H1 (cell line): ENCODE data around the gene PSMD9. TPM values are rescaled to one million over a fixed set of nuclear protein-coding genes. Genes with fewer than 3 reads are reported as not detected.

Experiments used
- CTCF ChIA-PET: fragments of 300-600 bp; sonication (Branson Sonifier 250); formaldehyde crosslinking; loops from one replicate; lab custom pipeline; 2021; ENCODE audit not compliant: partially characterized antibody; lab: Charles Lee
- POLR2A ChIA-PET: fragments of 300-600 bp; sonication (Branson Sonifier 250); formaldehyde crosslinking; loops from one replicate; lab custom pipeline; 2021; ENCODE audit warnings: inconsistent platforms; ENCODE audit not compliant: partially characterized antibody; lab: Charles Lee
- DNase-seq, 2 experiments: peaks; one replicate each; pipeline versions ENCODE4 v3.0.0 to v3.0.0-alpha.2; 2010 to 2022; ENCODE audit warnings: low spot score in 2 of 2, low read depth in 1 of 2, mixed read lengths in 1 of 2
- FAIRE-seq: peaks from 2 replicates; lab custom pipeline; 2011; peaks lifted over from hg19 to GRCh38; lab: Jason Lieb, UNC
- H2AFZ ChIP-seq: 2 replicates; pipeline ENCODE4 v1.8.1; 2012; ENCODE audit warnings: low read length, inconsistent platforms
- H2AK5ac ChIP-seq: 2 replicates; pipeline ENCODE4 v1.6.1; 2013; ENCODE audit warnings: low read depth, low read length
- H2BK120ac ChIP-seq: replicated peaks from 2 replicates; pipeline ENCODE3; 2013; ENCODE audit warnings: low read depth, low read length, inconsistent platforms
- H2BK12ac ChIP-seq: 2 replicates; pipeline ENCODE4 v1.6.1; 2013; ENCODE audit warnings: low read depth, low read length
- H2BK15ac ChIP-seq: 2 replicates; pipeline ENCODE4 v1.6.1; 2013; ENCODE audit warnings: low read length
- H2BK20ac ChIP-seq: 2 replicates; pipeline ENCODE4 v1.6.1; 2013; ENCODE audit warnings: low read length
- H2BK5ac ChIP-seq: 2 replicates; pipeline ENCODE4 v1.6.1; 2013; ENCODE audit warnings: low read depth, low read length
- H3K14ac ChIP-seq: 2 replicates; pipeline ENCODE4 v1.6.1; 2013; ENCODE audit warnings: inconsistent platforms; ENCODE audit not compliant: insufficient read length
- H3K18ac ChIP-seq: 2 replicates; pipeline ENCODE4 v1.6.1; 2013; ENCODE audit warnings: low read length; ENCODE audit errors: extremely low read depth
- H3K23ac ChIP-seq: 2 replicates; pipeline ENCODE4 v1.6.1; 2013; ENCODE audit warnings: inconsistent platforms; ENCODE audit not compliant: insufficient read length
- H3K23me2 ChIP-seq: 2 replicates; pipeline ENCODE4 v1.6.1; 2013; ENCODE audit warnings: low read depth, low read length
- H3K27ac ChIP-seq: 2 replicates; pipeline ENCODE4 v1.6.1; 2011; ENCODE audit warnings: low read depth, low read length, inconsistent platforms
- H3K27me3 ChIP-seq, 4 experiments: replicated peaks in 1 of 4; 1 replicate in 1 of 4; 2 replicates in 3 of 4; pipeline versions ENCODE4 v1.6.1 to v1.8.1; 2011 to 2013; ENCODE audit warnings: low read length in 3 of 4, mild to moderate bottlenecking in 3 of 4, inconsistent platforms in 2 of 4, mixed read lengths in 2 of 4, moderate library complexity in 1 of 4; ENCODE audit not compliant: control insufficient read depth in 3 of 4, insufficient read depth in 3 of 4; ENCODE audit errors: extremely low read depth in 1 of 4
- H3K36me3 ChIP-seq, 4 experiments: 2 replicates each; pipeline versions ENCODE4 v1.6.1 to v1.8.1; 2011 to 2013; ENCODE audit warnings: mild to moderate bottlenecking in 4 of 4, low read length in 3 of 4, moderate library complexity in 2 of 4, control low read depth in 1 of 4, inconsistent platforms in 1 of 4; ENCODE audit not compliant: insufficient read depth in 4 of 4, control insufficient read depth in 2 of 4
- H3K4ac ChIP-seq: replicated peaks from 2 replicates; pipeline ENCODE3; 2013; ENCODE audit warnings: low read length, low read depth, mixed read lengths, inconsistent platforms; ENCODE audit not compliant: insufficient read length
- H3K4me1 ChIP-seq, 4 experiments: replicated peaks in 1 of 4; 1 replicate in 1 of 4; 2 replicates in 3 of 4; pipeline versions ENCODE4 v1.6.1 to v1.8.1; 2011 to 2013; ENCODE audit warnings: low read length in 3 of 4, inconsistent platforms in 2 of 4, mixed read lengths in 1 of 4; ENCODE audit not compliant: insufficient read depth in 4 of 4, control insufficient read depth in 3 of 4
- H3K4me2 ChIP-seq, 2 experiments: 2 replicates each; pipeline versions ENCODE4 v1.6.1 to v1.8.1; 2011 to 2013; ENCODE audit warnings: low read depth in 2 of 2, low read length in 2 of 2, control low read depth in 1 of 2, inconsistent platforms in 1 of 2, mild to moderate bottlenecking in 1 of 2; ENCODE audit not compliant: insufficient read depth in 1 of 2
- H3K4me3 ChIP-seq, 4 experiments: fragments of 200-600, 300-600 bp in 1 of 4; sonication (generic), shearing (Covaris generic), sonication (Bioruptor Twin) in 1 of 4; 2 replicates each; pipeline versions ENCODE4 v1.5.1 to v1.8.1; 2011 to 2016; ENCODE audit warnings: low read length in 4 of 4, low read depth in 3 of 4, control low read depth in 2 of 4, inconsistent platforms in 2 of 4, mild to moderate bottlenecking in 2 of 4, mixed read lengths in 1 of 4, moderate library complexity in 1 of 4; ENCODE audit not compliant: insufficient read depth in 2 of 4; ENCODE audit errors: extremely low read depth in 1 of 4
- H3K56ac ChIP-seq: replicated peaks from 2 replicates; pipeline ENCODE3; 2013; ENCODE audit warnings: low read depth, mild to moderate bottlenecking, mixed read lengths, low read length, inconsistent platforms; ENCODE audit not compliant: insufficient read length
- H3K79me1 ChIP-seq: 2 replicates; pipeline ENCODE4 v1.6.1; 2013; ENCODE audit warnings: low read depth, low read length, control low read depth
- H3K79me2 ChIP-seq, 2 experiments: 2 replicates each; pipeline versions ENCODE4 v1.6.1 to v1.8.1; 2012 to 2013; ENCODE audit warnings: low read length in 2 of 2, mild to moderate bottlenecking in 2 of 2, inconsistent platforms in 1 of 2; ENCODE audit not compliant: insufficient read depth in 2 of 2, control insufficient read depth in 1 of 2
- H3K9ac ChIP-seq, 4 experiments: replicated peaks in 1 of 4; 1 replicate in 1 of 4; 2 replicates in 3 of 4; pipeline versions ENCODE4 v1.6.1 to v1.8.1; 2011 to 2013; ENCODE audit warnings: low read depth in 3 of 4, low read length in 3 of 4, control low read depth in 2 of 4, mild to moderate bottlenecking in 2 of 4, moderate library complexity in 2 of 4, inconsistent platforms in 1 of 4; ENCODE audit errors: extremely low read depth in 1 of 4
- H3K9me3 ChIP-seq, 2 experiments: 2 replicates each; pipeline versions ENCODE4 v1.6.1 to v1.8.1; 2012 to 2013; ENCODE audit warnings: mild to moderate bottlenecking in 2 of 2, moderate library complexity in 2 of 2, control low read depth in 1 of 2, inconsistent platforms in 1 of 2, low read depth in 1 of 2, low read length in 1 of 2, mixed read lengths in 1 of 2; ENCODE audit not compliant: insufficient read depth in 2 of 2
- H4K20me1 ChIP-seq, 2 experiments: replicated peaks in 1 of 2; 2 replicates each; pipeline versions ENCODE3 to v1.8.1; 2011 to 2013; ENCODE audit warnings: inconsistent platforms in 2 of 2, low read length in 2 of 2, mild to moderate bottlenecking in 1 of 2; ENCODE audit not compliant: insufficient read depth in 2 of 2, control insufficient read depth in 1 of 2
- H4K5ac ChIP-seq: 2 replicates; pipeline ENCODE4 v1.6.1; 2013; ENCODE audit warnings: low read length, low read depth, mixed read lengths, inconsistent platforms; ENCODE audit not compliant: insufficient read length
- H4K8ac ChIP-seq: 2 replicates; pipeline ENCODE4 v1.8.0; 2013; ENCODE audit warnings: mild to moderate bottlenecking, moderate library complexity, low read length, inconsistent platforms; ENCODE audit not compliant: insufficient read depth; ENCODE audit errors: extremely low read depth
- H4K91ac ChIP-seq: replicated peaks from 2 replicates; pipeline ENCODE3; 2013; ENCODE audit warnings: low read length, mixed read lengths, inconsistent platforms; ENCODE audit not compliant: insufficient read length
- ASH2L ChIP-seq: fragments of 200-600, 300-600 bp; sonication (generic); IDR thresholded peaks from one replicate; pipeline ENCODE4 v1.7.1; 2017; ENCODE audit warnings: low read length
- ATF2 ChIP-seq: IDR thresholded peaks from 2 replicates; pipeline ENCODE4 v1.6.1; 2012; ENCODE audit warnings: low read length, inconsistent platforms
- BACH1 ChIP-seq: IDR thresholded peaks from 2 replicates; pipeline ENCODE4 v1.6.1; 2012; ENCODE audit warnings: low read length, improper control_type of control experiment
- CBX5 ChIP-seq: fragments of 300-800, 300-1000 bp; sonication (generic); IDR thresholded peaks from 2 replicates; pipeline ENCODE4 v1.7.1; 2016; ENCODE audit warnings: antibody characterized with exemption, low read length, low read depth
- CHD2 ChIP-seq: IDR thresholded peaks from 2 replicates; pipeline ENCODE4 v1.6.1; 2012; ENCODE audit warnings: low read length, improper control_type of control experiment
- EP300 ChIP-seq, 2 experiments: IDR thresholded peaks; 1 replicate in 1 of 2; 2 replicates in 1 of 2; pipeline ENCODE4 v1.6.1; 2011 to 2012; ENCODE audit warnings: low read depth in 2 of 2, low read length in 2 of 2, mild to moderate bottlenecking in 2 of 2, borderline replicate concordance in 1 of 2, inconsistent platforms in 1 of 2, moderate library complexity in 1 of 2
- NRF1 ChIP-seq: IDR thresholded peaks from 2 replicates; pipeline ENCODE4 v1.6.1; 2011; ENCODE audit warnings: mild to moderate bottlenecking, low read depth, low read length, improper control_type of control experiment
- POLR2AphosphoS5 ChIP-seq: IDR thresholded peaks from 2 replicates; pipeline ENCODE4 v1.6.1; 2011; ENCODE audit warnings: low read depth, low read length
- SP1 ChIP-seq: IDR thresholded peaks from 2 replicates; pipeline ENCODE4 v1.6.1; 2011; ENCODE audit warnings: low read depth, low read length
- TAF1 ChIP-seq: IDR thresholded peaks from 2 replicates; pipeline ENCODE4 v1.6.1; 2011; ENCODE audit warnings: mild to moderate bottlenecking, low read depth, low read length
- ZNF274 ChIP-seq: IDR thresholded peaks from 2 replicates; pipeline ENCODE4 v1.7.0; 2012; ENCODE audit warnings: low read length, borderline replicate concordance; ENCODE audit errors: extremely low read depth
- WGBS, 2 experiments: shearing (Covaris generic) in 1 of 2; methylation state at CpG; one replicate each; pipeline versions ENCODE4 v1.1.6 to v1.1.7; 2013 to 2015; ENCODE audit warnings: low lambda C conversion rate in 2 of 2, mixed read lengths in 2 of 2, inconsistent platforms in 1 of 2, low coverage in 1 of 2, missing lambda C conversion rate in 1 of 2; ENCODE audit not compliant: insufficient replicate concordance in 2 of 2, insufficient coverage in 1 of 2, insufficient read length in 1 of 2; ENCODE audit errors: extremely low coverage in 1 of 2, missing lambda C conversion rate in 1 of 2; 5-methylcytosine and 5-hydroxymethylcytosine counted together
- polyA plus RNA-seq, 7 experiments: library from polyadenylated mRNA; depleted of rRNA in 3 of 7; stranded (reverse) in 5 of 7; unstranded in 2 of 7; fragments of >200 nt in 5 of 7; fragments of 200-250 nt in 2 of 7; gene quantifications; 1 replicate in 5 of 7; 2 replicates in 1 of 7; 4 replicates in 1 of 7; pipeline versions ENCODE4 v1.2.1 to v1.2.3, GENCODE V29; 2011 to 2013; ENCODE audit warnings: missing spikeins in 2 of 7, mixed read lengths in 2 of 7
- total RNA-seq: library from RNA; stranded (reverse); fragmentation: NEBNext Ultra II Directional; extraction: Animal tissue kit (Norgen Biotek cat#: 25700); gene quantifications from 2 replicates; pipeline ENCODE4 v1.2.1, GENCODE V29; 2021

Gene PSMD9
- total and polyA plus RNA-seq, 2 of the 8 experiments (the other 6 are each of a cell fraction or from before 2014, with no cell fraction given), result 28.8 to 36.1 TPM

GRCh38 chr12:121927813-121928212, 39.2 kb downstream of the PSMD9 start:
- WGBS, 2 experiments, result 82% methylated on average over 5 of the region's 5 CpGs; no CpG with 5 or more reads in 1 of the 2 experiments
- CTCF ChIA-PET, result interaction anchor here (1.2 to 1.6 kb wide), 3 partner anchors 10 to 133 kb away, joined by 3 to 6 read pairs (median 5); partner anchors contain the start of gene CFAP251
- DNase-seq, result no peak
- TF ChIP-seq CHD2 (no peak), TAF1 (no peak), SP1 (no peak), ZNF274 (no peak), EP300 (IDR thresholded peaks at IDR 0.05; ENCODE audit: borderline replicate concordance in 1 of 2, low read depth in 2 of 2, low read length in 2 of 2) (no peak), ATF2 (no peak), BACH1 (no peak), ASH2L (no peak), POLR2AphosphoS5 (no peak), NRF1 (no peak), CBX5 (no peak)

More at GRCh38 chr12:121927813-121928212, 39.2 kb downstream of the PSMD9 start:
- Histone ChIP-seq H3K27me3 (no peaks in the 10 kb centered on the region), H3K27ac (no peak overlapping the region), H3K9me3 (no peaks in the 10 kb centered on the region), H4K20me1 (no peaks in the 10 kb centered on the region), H3K4me1 (peaks cover 0 to 12% (median 0%) of the 10 kb centered on the region in 4 experiments; a peak in 3 of 7 replicates), H4K5ac (no peak overlapping the region), H3K36me3 (no peaks in the 10 kb centered on the region; a peak in 1 of 8 replicates), H2BK20ac (no peak overlapping the region), H3K4me3 (no peak overlapping the region; a peak in 1 of 8 replicates), H2BK12ac (no peak overlapping the region), H3K18ac (no peak overlapping the region), H2BK5ac (no peak overlapping the region), H2BK15ac (no peak overlapping the region), H3K56ac (no peak overlapping the region), H3K23ac (no peak overlapping the region), H3K79me1 (no peaks in the 10 kb centered on the region), H2BK120ac (no peak overlapping the region), H2AK5ac (peak overlapping the region; percentile 57; the same call in 1 of the 2 replicates), H3K9ac (no peak overlapping the region; a peak in 1 of 7 replicates), H3K4me2 (peak overlapping the region in 1 of 2 experiments; percentile 25; a peak in 2 of 4 replicates), H4K91ac (no peak overlapping the region), H3K23me2 (no peaks in the 10 kb centered on the region; the same call in 1 of the 2 replicates), H3K79me2 (no peaks in the 10 kb centered on the region), H3K14ac (no peak overlapping the region), H4K8ac (no peak overlapping the region), H2AFZ (0 out of 2 replicates have a peak overlapping the region, but pooled peaks have one; percentile 52), H3K4ac (no peak overlapping the region)
- POLR2A ChIA-PET, result interaction anchor here (0.9 to 1.2 kb wide), 2 partner anchors 12 to 37 kb away, joined by 3 to 4 read pairs; no protein-coding TSS in a partner anchor
- no peak for FAIRE-seq
